HEK293 (cell line): Measurements from ENCODE around the gene GPS1.

Experiments used
- CTCF ChIP-seq: fragments of 450-650 bp; formaldehyde crosslinking; IDR thresholded peaks from 2 replicates; pipeline ENCODE4 v1.5.1; 2016; ENCODE audit warnings: missing biosample characterization, missing genetic modification characterization
- ZNF18 ChIP-seq: fragments of 450-650 bp; formaldehyde crosslinking; IDR thresholded peaks from 2 replicates; pipeline ENCODE4 v1.5.1; 2016; ENCODE audit warnings: missing biosample characterization, missing genetic modification characterization
- ZNF513 ChIP-seq: fragments of 450-650 bp; IDR thresholded peaks from 2 replicates; pipeline ENCODE4 v1.5.1; 2018; ENCODE audit warnings: missing biosample characterization, missing genetic modification characterization

- TF ChIP-seq ZNF513 (tag by site-specific recombination) (no peak), ZNF18 (no peak), CTCF (tag by site-specific recombination) (no peak)
These were observed 2.6 kb upstream of the GPS1 start for GRCh38 chr17:82049106-82049505.
